ENCODE data around the gene GDPD5.

GRCh38 chr11:75558939-75559843 lies 33.5 kb upstream of the GDPD5 start:
- TF ChIP-seq CTCF (IDR thresholded peaks at IDR 0.05) = no peak
- TF ChIP-seq POLR2A (IDR thresholded peaks at IDR 0.05) = no peak

Data from vagina (tissue), 2 donors.